GM18867 (cell line): ENCODE measurements around the gene PHF2.

ENCODE experiments used
- ATAC-seq: cut with Tn5 transposase; IDR thresholded peaks from one replicate; pipeline ENCODE4 v1.9.1; 2021; ENCODE audit warnings: mild to moderate bottlenecking, moderate library complexity; ENCODE audit not compliant: unreplicated experiment

The PHF2 gene

GRCh38 chr9:93598647-93599241, 22.4 kb downstream of the PHF2 start:
- no peak for ATAC-seq

GRCh38 chr9:93599571-93600403, 23.4 kb downstream of the PHF2 start:
- no peak for ATAC-seq

DNA sequence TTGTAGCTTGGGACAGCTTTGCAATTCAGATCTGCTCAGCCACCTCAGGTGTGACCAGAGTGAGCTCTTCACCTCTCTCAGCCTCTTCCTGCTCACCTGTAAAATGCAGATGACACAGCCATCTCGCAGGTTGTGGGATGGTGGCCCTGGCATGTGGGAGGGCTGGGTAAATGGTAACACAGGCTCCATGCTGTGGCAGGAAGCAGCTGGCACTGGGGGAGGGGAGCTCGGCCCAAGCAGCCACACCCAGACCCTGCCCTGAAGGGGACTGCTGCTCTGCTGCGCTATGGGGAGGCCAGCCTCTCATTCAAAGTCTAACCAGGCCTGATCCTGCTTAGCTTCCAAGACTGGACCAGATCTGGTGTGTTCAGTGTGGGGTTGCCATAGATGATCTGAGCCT, 24.1 kb downstream of the PHF2 start:
- no peak for ATAC-seq

DNA sequence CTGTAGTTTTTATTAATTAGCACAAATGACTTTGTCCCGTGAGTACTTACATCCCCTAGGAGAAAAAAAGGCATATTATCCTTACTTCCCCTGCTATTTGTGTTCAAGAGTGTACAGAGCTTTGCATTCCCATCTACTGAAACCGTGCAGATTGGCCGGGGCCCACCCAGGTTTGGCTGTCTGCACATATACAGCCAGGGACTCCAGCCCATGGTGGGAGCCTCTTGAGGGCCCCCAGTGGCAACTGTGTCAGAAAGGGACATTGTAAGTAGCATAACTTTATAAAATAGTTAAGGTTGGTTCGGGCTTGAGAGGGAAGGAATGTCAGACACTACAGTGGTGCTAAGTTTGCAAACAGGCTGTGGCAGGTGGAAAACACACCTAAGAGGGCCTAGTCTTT, 24.7 kb downstream of the PHF2 start:
- no peak for ATAC-seq

DNA sequence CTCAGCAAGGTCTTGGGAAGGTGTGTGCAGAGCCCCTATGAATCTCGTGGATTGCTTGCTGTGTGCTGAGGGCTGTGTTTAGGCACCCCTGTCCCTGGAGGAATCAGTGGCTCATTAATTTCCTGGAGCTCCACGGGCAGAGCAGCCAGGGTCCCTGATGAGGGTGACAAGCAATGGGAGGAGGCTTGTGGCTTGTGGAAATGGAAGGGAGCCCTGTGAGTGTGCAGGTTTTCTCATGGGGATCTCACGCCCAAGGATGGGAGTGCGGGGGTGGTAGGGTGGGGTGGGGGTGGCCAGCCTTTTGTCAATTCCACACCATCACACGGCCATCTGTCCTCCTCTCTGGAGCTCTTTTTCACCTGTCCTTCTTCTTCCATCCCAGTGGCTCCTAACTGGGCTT, 25.3 kb downstream of the PHF2 start:
- no peak for ATAC-seq

DNA sequence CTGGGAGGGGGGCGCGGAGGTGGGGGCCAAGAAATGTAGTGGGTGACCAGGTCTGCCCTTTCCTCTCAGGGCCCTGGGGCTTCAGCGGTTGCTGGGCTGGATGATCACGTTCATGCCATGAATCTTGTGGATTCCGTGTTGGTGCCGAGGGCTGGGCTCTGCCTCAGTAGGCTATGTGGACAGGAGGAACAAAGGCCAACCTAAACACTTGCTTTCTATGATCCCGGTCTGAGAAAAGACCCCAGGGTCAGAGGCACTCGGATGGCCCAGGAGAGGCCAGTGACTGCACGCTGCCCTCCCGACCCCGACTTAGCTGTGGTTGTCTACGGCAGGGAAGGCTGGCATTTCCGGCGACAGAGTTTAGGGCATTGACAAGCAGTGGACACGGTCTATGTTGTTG, 26.6 kb downstream of the PHF2 start:
- no peak for ATAC-seq

- ATAC-seq = no peak
Measured at GRCh38 chr9:93603906-93604326, 27.5 kb downstream of the PHF2 start.

DNA sequence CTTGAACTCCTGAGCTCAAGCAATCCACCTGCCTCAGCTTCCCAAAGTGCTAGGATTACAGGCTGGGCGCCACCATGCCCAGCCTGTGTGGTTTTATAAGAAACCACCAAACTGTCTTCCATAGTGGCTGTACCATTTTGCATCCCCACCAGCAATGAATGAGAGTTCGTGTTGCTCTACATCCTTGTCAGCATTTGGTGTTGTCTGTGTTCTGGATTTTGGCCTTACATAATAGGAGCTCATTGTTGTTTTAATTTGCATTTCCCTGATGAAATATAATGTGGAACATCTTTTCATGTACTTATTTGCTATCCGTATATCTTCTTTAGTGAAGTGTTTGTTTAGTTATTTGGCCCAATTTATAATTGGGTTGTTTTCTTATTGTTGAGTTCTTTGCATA, 29.8 kb downstream of the PHF2 start:
- no peak for ATAC-seq

GRCh38 chr9:93610206-93610605, 33.8 kb downstream of the PHF2 start:
- ATAC-seq = no peak

DNA sequence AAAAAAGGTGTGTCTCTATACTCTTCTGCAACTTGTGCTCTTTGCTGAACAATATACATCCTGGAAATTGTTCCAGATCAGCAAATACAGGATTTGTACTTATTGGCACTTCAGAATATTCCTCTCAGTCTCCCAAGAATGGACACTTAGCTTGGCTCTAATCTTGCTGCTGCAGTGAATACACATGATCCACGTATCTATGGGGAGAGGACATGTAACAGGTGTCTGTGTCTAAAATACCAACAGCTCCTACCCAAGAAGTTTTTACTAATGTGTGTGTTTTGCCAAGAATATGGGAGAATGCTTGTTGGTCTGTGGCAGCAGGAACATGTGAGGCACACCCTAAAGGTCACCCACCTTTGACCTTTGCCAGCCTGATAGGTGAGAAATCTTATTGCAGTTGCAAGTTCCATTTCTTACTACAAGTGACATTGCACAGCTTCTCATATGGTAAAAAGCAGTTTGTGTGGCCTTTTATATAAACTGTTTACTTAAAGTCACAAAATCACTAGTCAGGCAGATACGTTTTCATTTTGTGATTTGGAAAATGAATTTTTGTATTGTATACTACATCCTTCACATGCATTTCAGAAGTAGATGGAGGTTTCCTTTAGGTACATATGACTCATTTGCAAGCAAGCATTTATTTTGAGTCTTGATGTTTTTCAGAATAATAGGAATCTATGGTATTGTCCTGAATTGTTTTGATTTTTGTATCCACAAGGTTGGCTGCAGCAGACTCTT, 35.8 kb downstream of the PHF2 start:
- ATAC-seq = no peak

DNA sequence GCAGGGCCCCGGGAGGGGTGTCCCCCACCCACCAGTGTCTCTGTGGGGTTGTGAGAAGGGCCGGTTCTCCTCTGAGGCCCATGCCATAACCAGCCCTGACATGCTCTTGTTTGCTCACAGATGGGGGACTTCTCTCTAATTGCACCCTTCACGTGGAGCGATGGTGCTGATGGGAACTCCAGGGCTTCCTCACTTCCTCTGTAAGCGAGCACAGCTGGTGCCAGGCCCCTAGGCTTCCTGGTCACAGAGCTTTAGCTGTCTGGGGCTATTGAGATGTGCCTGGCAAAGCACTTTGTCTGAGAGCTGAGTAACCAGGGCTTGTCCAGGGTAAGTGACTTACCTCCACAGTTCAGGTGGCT, 36.4 kb downstream of the PHF2 start:
- ATAC-seq = no peak

DNA sequence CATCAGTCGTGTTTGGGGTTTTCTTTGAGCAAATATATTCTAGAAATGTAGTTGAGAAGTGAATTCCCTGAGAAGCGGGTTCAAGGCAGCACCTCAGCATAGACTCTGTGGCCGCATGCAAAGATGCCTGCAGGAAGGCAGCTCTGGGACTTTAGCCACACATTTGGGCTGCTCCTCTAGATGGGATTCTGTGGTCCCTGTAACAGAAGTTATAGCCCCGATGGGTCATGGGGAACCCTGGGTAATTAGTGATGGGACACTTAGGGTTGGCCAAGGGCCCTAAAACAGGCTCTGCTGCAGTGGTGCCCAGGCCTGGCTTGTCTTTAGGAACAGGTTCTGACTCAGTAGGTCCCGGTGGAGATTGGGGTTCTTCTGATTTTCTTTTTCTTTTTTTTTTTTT, 36.8 kb downstream of the PHF2 start:
- no peak for ATAC-seq

DNA sequence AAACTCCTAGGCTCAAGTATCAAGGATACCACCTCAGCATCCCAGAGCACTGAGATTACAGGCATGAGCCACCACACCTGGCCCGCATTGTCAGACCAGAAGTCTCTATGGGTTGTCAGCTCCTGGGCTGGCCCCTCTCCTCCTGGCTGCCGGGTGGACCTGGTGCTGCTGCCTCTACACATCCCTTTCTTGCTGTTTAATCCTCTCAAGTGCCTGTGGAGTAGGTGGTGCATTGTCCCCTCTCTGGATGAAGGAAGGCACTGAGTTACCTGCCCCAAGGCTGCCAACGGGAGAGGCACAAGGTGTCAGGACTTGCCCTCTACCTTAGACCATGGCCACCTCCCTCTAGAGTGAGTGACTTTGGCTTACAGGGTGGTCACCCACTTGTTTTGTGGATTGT, 37.4 kb downstream of the PHF2 start:
- no peak for ATAC-seq

- no peak for ATAC-seq
Measured at GRCh38 chr9:93614830-93615468, 38.6 kb downstream of the PHF2 start.

- no peak for ATAC-seq
Measured at GRCh38 chr9:93616044-93616443, 39.7 kb downstream of the PHF2 start.

- ATAC-seq = no peak
Measured at GRCh38 chr9:93617273-93617672, 40.9 kb downstream of the PHF2 start.

- no peak for ATAC-seq
Measured at GRCh38 chr9:93619272-93619775, 42.9 kb downstream of the PHF2 start.

DNA sequence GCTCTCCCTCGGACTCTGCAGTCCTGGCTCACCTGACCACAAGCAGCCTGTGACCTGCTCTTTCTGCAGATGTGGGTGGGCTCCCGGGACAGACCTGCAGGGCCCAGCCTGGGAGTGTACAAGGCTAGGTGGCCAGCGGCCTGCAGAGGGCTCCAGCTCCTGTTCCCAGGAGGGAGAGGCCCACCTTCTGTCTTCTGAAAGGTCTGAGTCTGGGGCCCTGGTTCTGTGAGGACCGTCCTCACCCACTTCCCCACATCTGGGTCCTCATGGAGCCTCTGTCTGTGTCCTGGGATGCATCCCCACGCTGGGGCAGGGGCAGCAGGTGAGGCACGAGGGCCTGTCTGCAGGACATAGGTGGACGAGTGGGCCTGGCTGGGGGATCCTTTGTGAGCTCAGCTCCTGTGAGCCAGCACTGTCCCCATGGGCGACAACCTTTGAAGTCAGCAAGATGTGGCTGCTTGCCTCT, 43.7 kb downstream of the PHF2 start:
- ATAC-seq = no peak

DNA sequence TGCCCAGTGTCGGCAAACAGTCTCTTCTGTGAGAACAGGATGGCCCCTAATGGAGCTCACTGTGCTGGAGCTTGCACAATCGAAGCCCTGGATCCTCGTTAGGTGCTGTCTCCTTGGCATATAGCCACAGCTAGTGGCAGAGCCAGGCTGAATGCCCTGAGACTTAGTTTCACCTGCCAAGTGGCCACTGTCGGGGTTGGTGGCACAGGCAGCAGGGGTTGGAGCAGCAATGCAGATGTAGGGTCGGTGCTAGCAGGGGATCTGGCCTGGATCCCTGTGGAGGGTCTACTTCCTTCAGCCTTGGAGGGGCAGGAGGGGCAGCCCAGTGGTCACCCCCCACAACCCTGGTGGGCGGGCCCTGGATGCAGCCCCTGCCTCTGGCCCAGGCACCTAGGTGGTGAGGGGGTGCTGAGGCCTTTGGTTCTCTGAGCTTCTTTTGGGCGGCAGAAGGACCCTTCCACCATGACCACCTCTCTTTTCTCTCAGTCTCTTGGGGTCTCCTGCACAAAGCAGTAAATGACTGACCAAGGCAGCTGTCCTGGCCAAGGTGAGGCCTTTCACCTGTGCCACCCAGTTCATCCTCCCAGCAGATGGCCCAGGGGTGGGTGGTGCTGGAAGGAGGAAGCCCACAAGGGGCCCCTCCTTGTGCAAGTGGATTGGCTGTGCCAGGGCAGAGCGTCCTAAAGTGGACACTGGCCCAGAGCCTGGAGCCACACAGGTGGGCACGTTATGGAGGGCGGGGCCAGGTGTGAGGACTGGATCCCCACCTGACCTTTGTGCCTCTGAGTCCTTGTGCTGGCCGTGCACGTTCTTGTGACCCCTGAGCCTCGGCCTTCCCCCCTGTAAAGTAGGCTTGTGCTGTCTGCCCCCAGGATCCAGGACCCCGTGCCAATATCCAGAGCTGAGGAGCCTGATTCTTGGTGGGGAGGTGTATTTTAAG, 44.8 kb downstream of the PHF2 start:
- ATAC-seq = no peak

DNA sequence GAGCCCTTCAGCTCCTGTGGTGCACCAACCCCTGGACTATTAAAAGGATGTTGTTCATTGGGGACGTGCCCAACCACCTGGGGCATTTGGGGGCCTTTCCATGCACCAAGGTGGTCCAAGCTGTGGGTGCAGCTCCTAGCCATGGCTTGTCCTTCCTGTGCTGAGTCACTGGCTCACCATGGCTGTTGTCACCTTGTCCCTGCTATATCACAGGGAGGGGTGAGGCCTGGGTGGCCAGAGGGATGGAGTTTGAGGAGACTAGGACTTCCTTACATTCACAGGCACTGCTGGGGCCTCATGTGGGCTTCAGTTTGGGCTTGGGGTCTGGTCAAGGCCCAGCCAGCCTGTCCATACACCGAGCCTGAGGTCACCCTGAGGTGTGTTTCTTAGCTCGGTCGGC, 45.5 kb downstream of the PHF2 start:
- no peak for ATAC-seq
